HG03354 (cell line): ENCODE results near the gene VPS50.

Experiments used
- ATAC-seq: cut with Tn5 transposase; IDR thresholded peaks from one replicate; pipeline ENCODE4 v1.9.1; 2021; ENCODE audit warnings: mild to moderate bottlenecking; ENCODE audit not compliant: unreplicated experiment, poor library complexity, severe bottlenecking

Gene VPS50

GRCh38 chr7:93231799-93232672 is at the start of gene VPS50:
VPS50 (plus strand) TSS chr7:93232366; CDS start chr7:93232468, 102 bp downstream.
- peak; percentile 99 for ATAC-seq

- ATAC-seq: no peak
Observed at GRCh38 chr7:93185303-93186027, 46.7 kb upstream of the VPS50 start.

GRCh38 chr7:93188870-93189634 is 43.1 kb upstream of the VPS50 start:
- no peak for ATAC-seq

GRCh38 chr7:93194386-93194785 is 37.8 kb upstream of the VPS50 start:
- no peak for ATAC-seq

- no peak for ATAC-seq
Observed at GRCh38 chr7:93196336-93196735, 35.8 kb upstream of the VPS50 start.

GRCh38 chr7:93198472-93198871 is 33.7 kb upstream of the VPS50 start:
- no peak for ATAC-seq

GRCh38 chr7:93202594-93203250 is 29.4 kb upstream of the VPS50 start:
- ATAC-seq: no peak

GRCh38 chr7:93203496-93203895 is 28.7 kb upstream of the VPS50 start:
- no peak for ATAC-seq

GRCh38 chr7:93205046-93205445 is 27.1 kb upstream of the VPS50 start:
- ATAC-seq: no peak

GRCh38 chr7:93211228-93211818 is 20.8 kb upstream of the VPS50 start:
- no peak for ATAC-seq

GRCh38 chr7:93212881-93213280 is 19.3 kb upstream of the VPS50 start:
- ATAC-seq: no peak

GRCh38 chr7:93218997-93219827 is 13.0 kb upstream of the VPS50 start:
- no peak for ATAC-seq

- no peak for ATAC-seq
Observed at GRCh38 chr7:93219868-93220267, 12.3 kb upstream of the VPS50 start.

GRCh38 chr7:93226310-93226709 is 5.9 kb upstream of the VPS50 start, which contains the start of gene HEPACAM2:
HEPACAM2 (minus strand) TSS chr7:93226469.
- peak; percentile 46 for ATAC-seq

GRCh38 chr7:93228302-93228701 is 3.9 kb upstream of the VPS50 start:
- peak; percentile 27 for ATAC-seq

GRCh38 chr7:93231259-93231658 is 907 bp upstream of the VPS50 start:
- ATAC-seq: no peak

- peak; percentile 11 for ATAC-seq
Observed at GRCh38 chr7:93232673-93233018, 480 bp downstream of the VPS50 start.

GRCh38 chr7:93235541-93235940 is 3.4 kb downstream of the VPS50 start:
- ATAC-seq: no peak

- no peak for ATAC-seq
Observed at GRCh38 chr7:93238131-93238530, 6.0 kb downstream of the VPS50 start.
